Stimulated activated CD4-positive, alpha-beta T cell treated with anti-CD3 and anti-CD28 coated beads, Interleukin-1b, Interleukin-23, amount 100 ng/mL, for 48 hours (primary cell): Measurements from ENCODE around the gene TMEM14A.
"Not testable (repeated sequence)": the region's sequence is repeated elsewhere in the genome, so short reads cannot be mapped to it uniquely, and the experiment has no call there.

Experiments
- DNase-seq: peaks from one replicate; pipeline ENCODE4 v3.0.0-alpha.2; 2020

Gene TMEM14A

DNA sequence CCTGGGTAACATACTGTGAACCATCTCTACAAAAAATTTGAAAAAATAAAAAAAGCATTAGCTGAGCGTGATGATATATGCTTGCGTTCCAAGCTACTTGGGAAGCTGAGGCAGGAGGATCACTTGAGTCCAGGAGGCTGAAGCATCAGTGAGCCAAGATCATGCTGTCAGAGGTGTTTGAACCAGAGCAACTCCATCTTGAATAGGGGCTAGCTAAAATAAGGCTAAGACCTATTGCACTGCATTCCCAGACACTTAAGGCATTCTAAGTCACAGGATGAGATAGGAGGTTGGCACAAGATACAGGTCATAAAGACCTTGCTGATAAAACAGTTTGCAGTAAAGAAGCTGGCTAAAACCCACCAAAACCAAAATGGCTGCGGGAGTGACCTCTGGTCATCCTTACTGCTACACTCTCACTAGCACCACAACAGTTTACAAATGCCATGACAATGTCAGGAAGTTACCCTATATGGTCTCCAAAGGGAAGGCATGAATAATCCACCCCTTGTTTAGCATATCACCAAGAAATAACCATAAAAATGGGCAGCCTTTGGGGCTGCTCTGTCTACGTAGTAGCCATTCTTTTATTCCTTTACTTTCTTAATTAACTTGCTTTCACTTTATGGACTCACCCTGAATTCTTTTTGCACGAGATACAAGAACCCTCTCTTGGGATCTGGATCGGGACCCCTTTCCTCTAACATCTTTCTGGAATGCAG lies 34.0 kb downstream of the TMEM14A start:
- DNase-seq = not testable (repeated sequence)

DNA sequence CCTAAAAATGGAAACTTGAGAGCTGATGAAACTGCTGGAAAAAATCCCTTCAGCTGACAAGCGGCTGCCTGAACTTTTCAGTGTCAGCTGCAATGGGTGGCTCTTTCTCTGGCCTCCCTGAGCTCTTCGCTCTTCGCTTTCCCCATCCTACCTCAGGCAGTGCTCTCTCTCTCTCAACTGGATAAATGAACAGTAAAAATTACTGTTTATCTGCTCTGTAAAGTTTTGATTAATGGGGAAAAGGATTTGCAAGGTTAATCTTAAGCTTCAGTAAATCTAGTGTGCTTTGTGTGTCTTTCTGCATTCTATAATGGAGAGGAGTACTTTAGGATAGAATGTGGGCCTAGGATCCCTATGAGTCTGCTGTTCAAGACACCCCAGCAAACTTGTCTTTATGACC lies 35.1 kb downstream of the TMEM14A start:
- DNase-seq = no peak

DNA sequence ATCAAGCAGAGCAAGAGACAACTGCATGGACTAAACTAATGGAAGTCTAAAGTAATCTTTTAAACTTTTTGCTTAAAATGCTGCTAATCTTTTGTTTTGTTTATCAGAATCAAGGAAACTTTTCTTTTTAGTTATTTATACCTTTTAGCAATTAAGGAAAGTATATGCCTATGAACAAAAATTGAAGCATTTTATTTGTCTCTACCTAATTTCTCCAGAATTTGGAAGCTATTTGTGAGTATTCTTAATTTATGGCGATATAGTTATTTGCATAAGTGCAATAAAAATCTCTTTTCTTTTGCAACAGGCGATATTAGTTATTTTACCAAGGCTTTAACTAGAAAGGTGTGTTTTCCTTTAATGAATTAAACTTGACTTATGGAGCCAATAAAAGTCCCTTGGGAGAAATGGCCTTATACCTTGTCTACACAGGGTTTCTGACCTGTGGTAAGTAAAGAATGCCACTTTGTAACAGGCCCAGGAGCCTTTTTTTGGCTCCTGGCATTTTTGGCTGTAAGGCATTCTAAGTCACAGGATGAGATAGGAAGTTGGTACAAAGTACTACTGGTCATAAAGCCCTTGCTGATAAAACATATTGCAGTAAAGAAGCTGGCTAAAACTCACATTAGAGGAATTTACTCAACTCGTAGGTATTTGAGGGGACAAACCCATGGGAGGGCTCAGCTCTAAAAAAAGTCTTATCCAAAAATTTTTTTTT lies 37.2 kb downstream of the TMEM14A start:
- no peak for DNase-seq

DNA sequence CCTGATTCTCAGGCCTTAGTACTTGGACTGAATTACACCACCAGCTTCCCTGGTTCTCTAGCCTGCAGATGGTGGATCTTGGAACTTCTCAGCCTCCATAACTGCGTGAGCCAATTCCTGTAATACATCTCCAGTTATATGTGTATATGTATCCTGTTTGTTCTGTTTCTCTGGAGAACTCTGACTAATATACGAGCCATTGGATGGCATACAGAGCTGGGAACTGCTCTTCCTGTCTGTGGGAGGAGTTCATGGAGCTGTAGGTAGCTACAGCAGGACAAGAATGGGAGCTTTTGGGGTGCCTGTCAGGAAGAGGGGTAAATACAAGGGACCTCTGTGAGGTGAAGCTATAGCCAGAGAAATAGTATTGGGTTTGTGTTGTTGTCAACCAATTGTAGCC lies 41.2 kb downstream of the TMEM14A start:
- DNase-seq = no peak

DNA sequence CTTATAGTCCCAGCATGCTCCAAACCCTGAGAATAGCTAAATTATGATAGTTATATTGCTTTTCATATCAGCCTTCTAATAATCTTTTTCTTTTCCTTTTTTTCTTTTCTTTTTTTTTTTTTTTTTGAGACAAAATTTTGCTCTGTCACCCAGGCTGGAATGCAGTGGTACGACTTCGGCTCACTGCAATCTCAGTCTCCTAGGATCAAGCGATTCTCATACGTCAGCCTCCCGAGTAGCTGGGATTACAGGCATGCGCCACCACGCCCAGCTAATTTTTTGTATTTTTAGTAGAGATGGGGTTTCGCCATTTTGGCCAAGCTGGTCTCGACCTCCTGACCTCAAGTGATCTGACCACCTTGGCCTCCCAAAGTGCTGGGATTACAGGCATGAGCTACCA lies 43.8 kb downstream of the TMEM14A start:
- not testable (repeated sequence) for DNase-seq

DNA sequence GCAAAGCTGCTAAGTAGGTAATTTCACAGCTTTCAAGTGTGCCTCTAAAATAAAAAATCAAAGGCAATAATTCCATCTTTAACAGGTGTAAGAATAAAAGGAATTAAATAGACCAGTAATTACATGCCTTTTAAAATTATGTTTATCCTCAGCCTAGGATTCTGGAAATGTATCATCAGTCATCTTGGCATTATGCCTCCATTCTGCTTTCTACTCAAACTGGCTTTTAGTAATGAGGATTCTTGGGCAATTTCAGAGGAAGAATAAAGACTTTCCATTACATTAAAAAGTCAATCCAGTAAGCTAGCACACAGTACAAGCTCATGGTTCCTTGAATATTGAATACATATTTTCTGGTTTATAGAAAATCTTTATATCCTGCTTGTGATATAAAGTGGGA lies 47.6 kb downstream of the TMEM14A start:
- DNase-seq = no peak

DNA sequence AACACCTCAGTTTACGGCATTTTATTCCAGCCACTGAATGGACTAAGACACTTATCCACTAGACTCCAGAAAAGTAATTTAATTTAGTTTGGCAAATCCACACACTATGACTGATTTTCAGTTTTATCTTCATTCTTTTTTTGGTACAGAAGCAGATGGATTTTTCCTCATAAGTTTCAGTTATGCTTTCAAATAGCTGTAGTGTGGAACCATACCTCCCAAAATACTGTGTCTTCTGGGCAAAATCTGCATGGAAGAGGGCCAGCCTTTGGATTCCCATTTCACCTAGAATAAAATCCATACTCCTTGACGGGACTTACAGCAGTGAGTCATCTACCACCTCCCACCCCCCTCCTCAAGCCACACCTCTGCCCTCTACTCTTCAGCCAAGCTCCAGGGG lies 49.4 kb downstream of the TMEM14A start:
- DNase-seq = no peak

DNA sequence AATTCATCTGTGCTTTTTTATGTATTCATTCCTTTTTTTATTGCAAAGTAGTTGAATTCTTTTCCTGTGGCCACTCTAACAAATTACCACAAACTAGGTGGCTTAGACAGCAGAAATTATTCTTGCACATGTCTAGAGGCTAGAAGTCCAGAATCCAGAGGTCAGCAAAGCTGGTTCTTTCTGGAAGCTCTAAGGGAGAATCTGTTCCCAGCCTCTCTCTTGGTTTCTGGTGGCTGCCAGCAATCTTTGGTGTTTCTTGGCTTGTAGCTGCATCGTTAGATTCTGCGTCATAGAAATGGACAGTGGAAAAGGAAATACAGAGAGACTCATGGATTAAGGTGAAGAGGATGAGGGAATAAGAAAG lies 53.1 kb downstream of the TMEM14A start:
- no peak for DNase-seq

DNA sequence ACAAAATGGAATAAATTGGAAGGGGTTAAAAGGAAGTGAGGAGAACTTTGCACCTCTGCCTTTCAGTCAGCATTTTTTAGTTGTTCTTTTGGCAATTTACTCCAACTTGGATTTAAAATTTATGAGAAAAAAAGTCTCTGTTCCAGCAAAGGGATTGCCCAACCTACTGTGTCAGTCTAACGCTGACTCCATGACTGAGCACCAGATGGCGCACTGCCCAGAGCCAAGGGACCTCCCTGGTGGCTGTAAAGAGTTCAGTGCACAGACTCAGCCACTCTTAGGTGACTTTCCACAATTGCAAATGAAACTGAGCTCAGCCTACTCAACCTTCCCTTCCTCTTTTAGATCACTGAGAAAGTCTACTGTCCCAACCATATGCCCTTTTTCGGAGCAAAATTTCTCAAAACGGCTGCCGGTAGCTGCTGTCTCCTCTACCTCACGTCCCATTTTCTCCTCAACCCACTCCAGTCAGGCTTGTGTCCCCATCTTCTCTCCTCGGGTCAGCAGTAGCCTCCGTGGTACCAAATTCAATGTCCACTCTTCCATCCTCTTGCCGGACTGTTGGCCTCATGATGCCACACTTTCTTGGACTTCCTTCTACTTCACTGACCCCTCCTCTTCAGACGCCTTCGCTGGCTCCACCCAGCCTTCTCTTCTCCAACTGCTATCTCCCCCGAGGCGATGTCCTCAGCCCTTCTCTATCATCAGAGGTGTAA lies 53.7 kb downstream of the TMEM14A start:
- peak; percentile 59 for DNase-seq

DNA sequence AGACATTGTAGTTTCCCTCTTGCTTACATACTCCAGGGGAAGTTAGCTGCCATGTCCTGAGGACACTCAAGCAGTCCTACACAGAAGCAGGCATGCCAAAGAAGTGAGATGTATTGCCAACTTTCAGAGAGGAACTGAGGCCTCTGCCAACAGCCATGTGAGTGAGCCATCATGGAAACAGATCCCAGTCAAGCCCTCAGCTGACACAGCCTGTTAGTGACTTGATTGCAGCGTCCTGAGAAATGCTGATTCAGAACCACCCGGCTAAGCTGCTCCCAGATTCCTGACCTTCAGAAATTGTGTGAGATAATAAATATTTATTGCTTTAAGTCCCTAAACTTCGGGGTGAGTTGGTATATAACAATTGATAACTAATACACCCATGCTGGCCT lies 54.2 kb downstream of the TMEM14A start:
- DNase-seq = no peak

DNA sequence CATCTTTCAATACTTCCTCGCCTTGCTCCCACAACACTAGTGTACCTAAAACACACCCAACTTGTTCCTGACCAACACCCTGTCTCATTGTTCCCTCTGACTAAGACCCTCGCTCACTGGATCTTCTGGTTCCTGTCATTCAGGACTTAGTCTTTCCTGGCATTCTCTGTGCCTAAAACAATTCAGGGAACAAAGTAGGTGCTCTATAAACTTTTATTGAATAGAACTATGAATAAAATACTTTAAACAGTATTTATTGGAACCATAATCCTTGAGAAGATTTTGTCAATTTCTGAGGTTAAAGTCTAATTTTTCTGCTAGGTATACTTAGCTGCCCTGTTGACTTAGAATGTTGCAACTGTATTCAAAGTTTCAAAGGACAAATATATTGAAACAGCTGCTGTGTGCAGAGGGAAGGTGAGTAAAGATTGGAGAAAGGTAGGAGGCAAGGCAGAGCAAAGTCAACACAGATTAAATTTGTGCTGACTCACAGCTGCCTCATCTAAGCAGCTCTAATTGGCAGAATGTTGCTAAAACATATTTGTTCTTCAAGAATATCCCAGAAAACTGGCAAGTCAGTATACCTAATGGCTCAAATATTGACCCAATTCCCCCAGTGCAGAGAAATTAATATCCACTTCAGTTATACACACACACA lies 54.8 kb downstream of the TMEM14A start:
- no peak for DNase-seq

DNA sequence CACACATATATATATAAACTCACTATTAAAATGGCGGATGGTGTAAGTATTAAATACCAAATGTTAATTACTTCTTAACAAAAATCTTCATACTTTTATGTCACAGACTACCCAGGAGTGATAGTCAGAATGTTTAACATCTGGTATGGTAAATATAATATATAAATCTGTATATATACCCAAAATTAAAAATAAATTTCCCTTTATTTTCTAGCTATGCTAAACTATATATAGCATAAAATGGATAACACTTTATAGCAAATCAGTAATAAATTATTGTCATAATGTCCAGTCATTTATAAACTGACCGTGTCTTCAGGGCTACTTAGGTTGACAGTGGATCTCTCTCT lies 55.3 kb downstream of the TMEM14A start:
- no peak for DNase-seq

DNA sequence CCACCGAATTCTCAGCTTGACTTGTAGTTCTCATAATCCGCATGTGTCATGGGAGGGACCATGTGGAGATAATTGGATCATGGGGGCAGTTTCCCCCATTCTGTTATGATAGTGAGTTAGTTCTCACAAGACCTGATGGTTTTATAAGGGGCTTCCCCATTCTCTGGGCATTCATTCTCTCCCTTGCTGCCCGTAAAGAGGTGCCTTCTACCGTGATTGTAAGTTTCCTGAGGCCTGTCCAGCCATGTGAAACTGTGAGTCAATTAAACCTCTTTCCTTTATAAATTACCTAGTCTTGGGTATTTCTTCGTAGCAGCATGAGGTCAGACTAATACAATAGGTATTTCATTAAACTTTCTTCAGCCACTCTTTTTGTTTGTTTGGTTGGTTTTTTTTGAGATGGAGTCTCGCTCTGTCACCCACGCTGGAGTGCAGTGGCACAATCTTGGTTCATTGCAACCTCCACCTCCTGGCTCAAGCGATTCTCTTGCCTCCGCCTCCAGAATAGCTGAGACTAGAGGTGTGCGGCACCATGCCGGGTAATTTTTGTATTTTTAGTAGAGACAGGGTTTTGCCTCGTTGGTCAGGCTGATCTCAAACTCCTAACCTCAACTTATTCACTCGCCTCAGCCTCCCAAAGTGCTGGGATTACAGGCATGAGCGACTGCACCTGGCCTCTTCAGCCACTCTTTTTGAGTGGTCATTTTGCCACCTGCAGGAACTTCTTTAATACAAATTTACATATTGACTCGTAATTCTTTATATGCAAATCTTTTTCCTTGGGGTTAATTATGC lies 56.0 kb downstream of the TMEM14A start:
- DNase-seq = no peak

DNA sequence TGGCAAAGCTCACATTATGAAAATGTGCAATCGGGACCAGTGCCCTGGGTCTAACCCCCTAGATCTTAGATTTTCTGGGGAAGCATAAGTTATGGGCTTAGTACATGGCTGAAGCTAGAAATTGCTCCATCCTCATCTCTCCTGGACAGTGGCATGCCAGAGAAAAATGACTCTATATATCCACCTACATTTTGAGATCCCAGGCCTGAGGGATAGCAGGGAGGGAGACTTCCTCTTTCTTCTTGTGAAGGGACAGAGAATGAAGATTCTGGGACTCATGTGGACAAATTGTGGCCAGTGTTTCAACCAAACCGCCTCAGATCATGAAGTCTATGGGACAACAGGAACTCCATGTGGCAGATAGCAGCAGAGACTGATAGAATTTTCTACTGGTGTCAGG lies 57.0 kb downstream of the TMEM14A start:
- no peak for DNase-seq

DNA sequence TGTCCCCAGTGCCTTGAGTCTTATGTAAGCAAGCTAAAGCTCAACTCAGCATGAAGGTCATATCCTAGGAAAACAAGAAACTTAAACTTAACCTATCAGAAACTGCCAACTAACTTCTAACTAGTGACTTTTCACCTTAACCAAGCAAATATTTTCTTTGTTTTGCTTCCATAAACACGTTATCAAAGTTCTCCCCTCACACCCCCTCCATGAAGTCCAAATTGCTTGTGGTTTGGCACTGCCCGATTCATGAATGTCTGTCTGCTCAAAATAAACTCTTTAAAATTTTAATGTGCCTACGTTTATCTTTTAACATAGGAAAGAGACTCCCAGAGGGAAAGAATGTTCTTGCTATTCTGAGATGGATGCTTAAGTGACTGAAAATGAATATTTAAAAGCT lies 57.5 kb downstream of the TMEM14A start:
- no peak for DNase-seq

DNA sequence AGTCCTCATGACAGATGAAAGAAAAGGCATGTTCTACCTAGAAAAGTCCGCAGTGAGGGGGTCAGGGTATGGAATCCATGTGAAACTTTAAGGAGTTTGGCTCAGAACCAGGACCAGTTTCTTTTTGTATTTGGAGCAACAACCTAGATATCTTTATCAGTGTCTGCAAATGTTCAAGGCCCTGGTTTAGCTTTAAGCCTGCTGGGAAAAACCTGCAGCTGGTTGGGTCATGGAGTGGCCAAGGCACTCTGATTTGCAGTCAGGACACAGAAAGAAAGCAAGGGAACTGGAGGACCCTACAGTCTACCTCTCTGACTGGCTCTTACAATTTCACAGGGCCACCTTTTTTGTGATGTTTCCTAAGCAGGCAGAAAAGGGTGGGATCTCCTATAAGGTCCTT lies 58.7 kb downstream of the TMEM14A start:
- DNase-seq = no peak

DNA sequence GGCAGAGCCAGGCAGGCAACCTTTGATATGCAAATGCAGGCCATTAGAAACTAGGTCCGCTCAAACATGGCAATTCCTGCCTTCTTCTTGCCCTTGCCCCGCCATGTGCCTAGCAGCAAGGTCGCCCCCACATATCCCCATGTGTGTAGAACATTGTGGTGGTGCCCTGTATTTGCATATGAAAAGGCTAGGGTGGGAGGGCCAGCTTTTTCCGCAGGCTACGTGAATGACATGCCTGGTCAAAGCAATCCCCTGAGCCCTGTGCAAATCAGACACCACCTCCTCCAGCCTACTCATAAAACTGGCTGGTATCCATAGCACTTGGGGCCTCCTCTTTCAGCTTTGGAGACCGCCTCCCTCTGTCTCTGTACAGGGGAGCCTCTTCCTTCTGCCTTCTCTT lies 60.8 kb downstream of the TMEM14A start:
- DNase-seq = no peak

DNA sequence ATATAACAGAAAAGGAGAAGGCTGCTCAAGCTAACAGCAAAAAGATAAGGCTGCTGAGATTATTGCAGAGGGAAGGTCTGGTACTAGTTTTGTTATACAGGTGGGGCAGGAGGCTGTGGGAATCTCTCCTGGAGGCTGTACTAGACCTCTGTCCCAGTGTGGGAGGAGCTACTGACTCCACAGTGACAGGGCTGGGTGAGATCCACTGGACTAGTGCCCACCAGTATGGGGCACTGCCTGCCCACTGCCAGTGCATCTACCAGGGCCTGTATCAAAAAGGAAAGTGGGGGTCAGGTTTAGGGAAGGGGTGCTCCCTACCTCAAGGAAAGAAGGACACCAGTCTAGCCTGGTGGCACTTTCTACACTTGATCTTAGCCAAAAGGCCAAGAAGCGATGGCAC lies 62.3 kb downstream of the TMEM14A start:
- no peak for DNase-seq

DNA sequence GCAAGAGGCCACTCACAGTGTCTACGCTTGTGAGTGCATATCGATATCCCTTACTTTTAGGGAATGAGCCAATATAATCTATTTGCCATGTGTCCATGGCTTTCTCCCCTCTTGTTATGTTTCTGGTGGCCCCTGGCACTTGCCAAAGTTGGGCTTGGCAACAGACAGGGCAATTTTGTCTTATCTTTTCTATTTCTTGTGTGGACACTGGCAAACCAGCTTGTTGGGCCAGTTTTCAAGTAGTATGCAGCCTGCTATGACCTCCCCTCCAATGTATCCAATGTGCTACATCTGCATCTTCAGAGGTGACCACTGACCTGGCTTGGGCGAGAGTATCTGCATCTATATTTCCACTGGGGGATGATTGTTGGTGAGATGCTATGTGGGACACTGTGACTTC lies 63.2 kb downstream of the TMEM14A start:
- no peak for DNase-seq

DNA sequence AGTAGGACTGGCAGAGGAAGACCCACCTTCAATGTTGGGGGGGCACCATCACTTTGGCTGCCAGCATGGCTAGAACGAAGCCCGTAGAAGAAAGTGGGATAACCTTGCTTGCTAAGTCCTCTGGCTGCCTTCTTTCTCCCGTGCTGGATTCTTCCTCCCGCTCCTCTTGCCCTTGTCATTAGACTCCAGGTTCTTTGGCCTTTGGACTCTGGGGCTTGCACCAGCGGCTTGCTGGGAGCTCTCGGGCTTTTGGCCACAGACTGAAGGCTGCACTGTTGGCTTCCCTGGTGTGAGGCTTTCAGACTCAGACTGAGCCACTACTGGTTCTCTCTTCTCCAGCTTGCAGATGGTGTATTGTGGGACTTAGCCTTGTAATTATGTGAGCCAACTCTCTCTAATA lies 64.2 kb downstream of the TMEM14A start:
- DNase-seq = no peak

DNA sequence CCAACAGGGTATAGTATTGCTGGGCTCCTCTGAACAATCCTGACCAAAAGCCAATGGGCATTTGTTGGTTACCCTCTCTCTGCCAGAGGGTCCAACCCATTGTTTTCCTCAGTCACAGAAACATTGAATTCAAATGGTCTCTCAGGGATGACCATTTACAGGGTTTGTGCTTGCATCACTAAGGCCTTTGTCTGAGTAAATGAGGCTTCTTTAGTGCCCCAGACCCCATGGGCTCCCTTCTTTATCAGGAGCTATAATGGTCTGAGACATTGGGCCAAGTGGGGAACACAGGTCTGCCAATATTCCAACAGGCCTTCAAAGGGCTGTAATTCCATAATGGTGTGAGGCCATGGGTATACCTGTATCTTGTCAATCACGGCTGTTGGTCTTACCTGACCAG lies 65.2 kb downstream of the TMEM14A start:
- no peak for DNase-seq
